Fibroblast of skin of abdomen (primary cell): ENCODE data around the gene RNASE12. TPM values are rescaled to one million over a fixed set of nuclear protein-coding genes. Genes with fewer than 3 reads are reported as not detected.
"Not testable (repeated sequence)": the region's sequence is repeated elsewhere in the genome, so short reads cannot be mapped to it uniquely, and the experiment has no call there.

Experiments used
- DNase-seq: peaks from one replicate; pipeline ENCODE4 v3.0.0-alpha.2; 2013
- polyA plus RNA-seq, 2 experiments: library from polyadenylated mRNA; unstranded; fragments of 120-200 nt; gene quantifications; one replicate each; pipeline ENCODE4 v1.2.1, GENCODE V29; 2013; ENCODE audit not compliant: insufficient read length in 2 of 2

Gene RNASE12
- polyA plus RNA-seq (2013, experiment 1 of 2; ENCODE audit: insufficient read length), result not detected
- polyA plus RNA-seq (2013, experiment 2 of 2; ENCODE audit: insufficient read length), result not detected

GRCh38 chr14:20591235-20591634 is at the start of gene RNASE12:
Gene RNASE12 (minus strand): TSS chr14:20591376. CDS start chr14:20590723, 653 bp downstream.
- DNase-seq, result no peak

- DNase-seq, result peak; percentile 83
Measured at GRCh38 chr14:20632831-20633691, 41.9 kb upstream of the RNASE12 start.

GRCh38 chr14:20632448-20632830 is 41.3 kb upstream of the RNASE12 start:
- no peak for DNase-seq

GRCh38 chr14:20631880-20632389 is 40.8 kb upstream of the RNASE12 start:
- peak; percentile 65 for DNase-seq

GRCh38 chr14:20631023-20631879 is 40.1 kb upstream of the RNASE12 start:
- DNase-seq, result peak; percentile 67

- peak; percentile 48 for DNase-seq
Measured at GRCh38 chr14:20630340-20631022, 39.3 kb upstream of the RNASE12 start.

GRCh38 chr14:20628063-20628854 is 37.1 kb upstream of the RNASE12 start:
- DNase-seq, result no peak

GRCh38 chr14:20627346-20628027 is 36.3 kb upstream of the RNASE12 start:
- no peak for DNase-seq

- no peak for DNase-seq
Measured at GRCh38 chr14:20626274-20626673, 35.1 kb upstream of the RNASE12 start.

GRCh38 chr14:20624495-20625070 is 33.4 kb upstream of the RNASE12 start:
- DNase-seq, result peak; percentile 54

GRCh38 chr14:20623798-20624197 is 32.6 kb upstream of the RNASE12 start:
- DNase-seq, result no peak

GRCh38 chr14:20622816-20623291 is 31.7 kb upstream of the RNASE12 start:
- DNase-seq, result no peak

GRCh38 chr14:20620798-20621478 is 29.8 kb upstream of the RNASE12 start:
- DNase-seq, result no peak

GRCh38 chr14:20619688-20620087 is 28.5 kb upstream of the RNASE12 start:
- not testable (repeated sequence) for DNase-seq

- no peak for DNase-seq
Measured at GRCh38 chr14:20618271-20618749, 27.1 kb upstream of the RNASE12 start.

GRCh38 chr14:20617138-20618003 is 26.2 kb upstream of the RNASE12 start:
- no peak for DNase-seq

- DNase-seq, result no peak
Measured at GRCh38 chr14:20615996-20616395, 24.8 kb upstream of the RNASE12 start.

GRCh38 chr14:20614038-20614840 is 23.1 kb upstream of the RNASE12 start:
- DNase-seq, result peak; percentile 9
